H1 (cell line): Measurements from ENCODE around the gene ZFP37. TPM values are rescaled to one million over a fixed set of nuclear protein-coding genes. Genes with fewer than 3 reads are reported as not detected.
"Not testable (repeated sequence)": the region's sequence is repeated elsewhere in the genome, so short reads cannot be mapped to it uniquely, and the experiment has no call there.

Experiments used
- CTCF ChIA-PET: fragments of 300-600 bp; sonication (Branson Sonifier 250); formaldehyde crosslinking; loops from one replicate; lab custom pipeline; 2021; ENCODE audit not compliant: partially characterized antibody; lab: Charles Lee
- POLR2A ChIA-PET: fragments of 300-600 bp; sonication (Branson Sonifier 250); formaldehyde crosslinking; loops from one replicate; lab custom pipeline; 2021; ENCODE audit warnings: inconsistent platforms; ENCODE audit not compliant: partially characterized antibody; lab: Charles Lee
- DNase-seq, 2 experiments: peaks; one replicate each; pipeline versions ENCODE4 v3.0.0 to v3.0.0-alpha.2; 2010 to 2022; ENCODE audit warnings: low spot score in 2 of 2, low read depth in 1 of 2, mixed read lengths in 1 of 2
- FAIRE-seq: peaks from 2 replicates; lab custom pipeline; 2011; peaks lifted over from hg19 to GRCh38; lab: Jason Lieb, UNC
- H2AFZ ChIP-seq: 2 replicates; pipeline ENCODE4 v1.8.1; 2012; ENCODE audit warnings: low read length, inconsistent platforms
- H2AK5ac ChIP-seq: 2 replicates; pipeline ENCODE4 v1.6.1; 2013; ENCODE audit warnings: low read depth, low read length
- H2BK120ac ChIP-seq: replicated peaks from 2 replicates; pipeline ENCODE3; 2013; ENCODE audit warnings: low read depth, low read length, inconsistent platforms
- H2BK12ac ChIP-seq: 2 replicates; pipeline ENCODE4 v1.6.1; 2013; ENCODE audit warnings: low read depth, low read length
- H2BK15ac ChIP-seq: 2 replicates; pipeline ENCODE4 v1.6.1; 2013; ENCODE audit warnings: low read length
- H2BK20ac ChIP-seq: 2 replicates; pipeline ENCODE4 v1.6.1; 2013; ENCODE audit warnings: low read length
- H2BK5ac ChIP-seq: 2 replicates; pipeline ENCODE4 v1.6.1; 2013; ENCODE audit warnings: low read depth, low read length
- H3K14ac ChIP-seq: 2 replicates; pipeline ENCODE4 v1.6.1; 2013; ENCODE audit warnings: inconsistent platforms; ENCODE audit not compliant: insufficient read length
- H3K18ac ChIP-seq: 2 replicates; pipeline ENCODE4 v1.6.1; 2013; ENCODE audit warnings: low read length; ENCODE audit errors: extremely low read depth
- H3K23ac ChIP-seq: 2 replicates; pipeline ENCODE4 v1.6.1; 2013; ENCODE audit warnings: inconsistent platforms; ENCODE audit not compliant: insufficient read length
- H3K23me2 ChIP-seq: 2 replicates; pipeline ENCODE4 v1.6.1; 2013; ENCODE audit warnings: low read depth, low read length
- H3K27ac ChIP-seq: 2 replicates; pipeline ENCODE4 v1.6.1; 2011; ENCODE audit warnings: low read depth, low read length, inconsistent platforms
- H3K27me3 ChIP-seq, 4 experiments: replicated peaks in 1 of 4; 1 replicate in 1 of 4; 2 replicates in 3 of 4; pipeline versions ENCODE4 v1.6.1 to v1.8.1; 2011 to 2013; ENCODE audit warnings: low read length in 3 of 4, mild to moderate bottlenecking in 3 of 4, inconsistent platforms in 2 of 4, mixed read lengths in 2 of 4, moderate library complexity in 1 of 4; ENCODE audit not compliant: control insufficient read depth in 3 of 4, insufficient read depth in 3 of 4; ENCODE audit errors: extremely low read depth in 1 of 4
- H3K36me3 ChIP-seq, 4 experiments: 2 replicates each; pipeline versions ENCODE4 v1.6.1 to v1.8.1; 2011 to 2013; ENCODE audit warnings: mild to moderate bottlenecking in 4 of 4, low read length in 3 of 4, moderate library complexity in 2 of 4, control low read depth in 1 of 4, inconsistent platforms in 1 of 4; ENCODE audit not compliant: insufficient read depth in 4 of 4, control insufficient read depth in 2 of 4
- H3K4ac ChIP-seq: replicated peaks from 2 replicates; pipeline ENCODE3; 2013; ENCODE audit warnings: low read length, low read depth, mixed read lengths, inconsistent platforms; ENCODE audit not compliant: insufficient read length
- H3K4me1 ChIP-seq, 4 experiments: replicated peaks in 1 of 4; 1 replicate in 1 of 4; 2 replicates in 3 of 4; pipeline versions ENCODE4 v1.6.1 to v1.8.1; 2011 to 2013; ENCODE audit warnings: low read length in 3 of 4, inconsistent platforms in 2 of 4, mixed read lengths in 1 of 4; ENCODE audit not compliant: insufficient read depth in 4 of 4, control insufficient read depth in 3 of 4
- H3K4me2 ChIP-seq, 2 experiments: 2 replicates each; pipeline versions ENCODE4 v1.6.1 to v1.8.1; 2011 to 2013; ENCODE audit warnings: low read depth in 2 of 2, low read length in 2 of 2, control low read depth in 1 of 2, inconsistent platforms in 1 of 2, mild to moderate bottlenecking in 1 of 2; ENCODE audit not compliant: insufficient read depth in 1 of 2
- H3K4me3 ChIP-seq, 4 experiments: fragments of 200-600, 300-600 bp in 1 of 4; sonication (generic), shearing (Covaris generic), sonication (Bioruptor Twin) in 1 of 4; 2 replicates each; pipeline versions ENCODE4 v1.5.1 to v1.8.1; 2011 to 2016; ENCODE audit warnings: low read length in 4 of 4, low read depth in 3 of 4, control low read depth in 2 of 4, inconsistent platforms in 2 of 4, mild to moderate bottlenecking in 2 of 4, mixed read lengths in 1 of 4, moderate library complexity in 1 of 4; ENCODE audit not compliant: insufficient read depth in 2 of 4; ENCODE audit errors: extremely low read depth in 1 of 4
- H3K56ac ChIP-seq: replicated peaks from 2 replicates; pipeline ENCODE3; 2013; ENCODE audit warnings: low read depth, mild to moderate bottlenecking, mixed read lengths, low read length, inconsistent platforms; ENCODE audit not compliant: insufficient read length
- H3K79me1 ChIP-seq: 2 replicates; pipeline ENCODE4 v1.6.1; 2013; ENCODE audit warnings: low read depth, low read length, control low read depth
- H3K79me2 ChIP-seq, 2 experiments: 2 replicates each; pipeline versions ENCODE4 v1.6.1 to v1.8.1; 2012 to 2013; ENCODE audit warnings: low read length in 2 of 2, mild to moderate bottlenecking in 2 of 2, inconsistent platforms in 1 of 2; ENCODE audit not compliant: insufficient read depth in 2 of 2, control insufficient read depth in 1 of 2
- H3K9ac ChIP-seq, 4 experiments: replicated peaks in 1 of 4; 1 replicate in 1 of 4; 2 replicates in 3 of 4; pipeline versions ENCODE4 v1.6.1 to v1.8.1; 2011 to 2013; ENCODE audit warnings: low read depth in 3 of 4, low read length in 3 of 4, control low read depth in 2 of 4, mild to moderate bottlenecking in 2 of 4, moderate library complexity in 2 of 4, inconsistent platforms in 1 of 4; ENCODE audit errors: extremely low read depth in 1 of 4
- H3K9me3 ChIP-seq, 2 experiments: 2 replicates each; pipeline versions ENCODE4 v1.6.1 to v1.8.1; 2012 to 2013; ENCODE audit warnings: mild to moderate bottlenecking in 2 of 2, moderate library complexity in 2 of 2, control low read depth in 1 of 2, inconsistent platforms in 1 of 2, low read depth in 1 of 2, low read length in 1 of 2, mixed read lengths in 1 of 2; ENCODE audit not compliant: insufficient read depth in 2 of 2
- H4K20me1 ChIP-seq, 2 experiments: replicated peaks in 1 of 2; 2 replicates each; pipeline versions ENCODE3 to v1.8.1; 2011 to 2013; ENCODE audit warnings: inconsistent platforms in 2 of 2, low read length in 2 of 2, mild to moderate bottlenecking in 1 of 2; ENCODE audit not compliant: insufficient read depth in 2 of 2, control insufficient read depth in 1 of 2
- H4K5ac ChIP-seq: 2 replicates; pipeline ENCODE4 v1.6.1; 2013; ENCODE audit warnings: low read length, low read depth, mixed read lengths, inconsistent platforms; ENCODE audit not compliant: insufficient read length
- H4K8ac ChIP-seq: 2 replicates; pipeline ENCODE4 v1.8.0; 2013; ENCODE audit warnings: mild to moderate bottlenecking, moderate library complexity, low read length, inconsistent platforms; ENCODE audit not compliant: insufficient read depth; ENCODE audit errors: extremely low read depth
- H4K91ac ChIP-seq: replicated peaks from 2 replicates; pipeline ENCODE3; 2013; ENCODE audit warnings: low read length, mixed read lengths, inconsistent platforms; ENCODE audit not compliant: insufficient read length
- SUZ12 ChIP-seq: fragments of 200-600 bp; sonication (generic); IDR thresholded peaks from 2 replicates; pipeline ENCODE4 v1.6.1; 2012; ENCODE audit warnings: mild to moderate bottlenecking, inconsistent platforms, low read length, moderate library complexity, mixed read lengths
- WGBS, 2 experiments: shearing (Covaris generic) in 1 of 2; methylation state at CpG; one replicate each; pipeline versions ENCODE4 v1.1.6 to v1.1.7; 2013 to 2015; ENCODE audit warnings: low lambda C conversion rate in 2 of 2, mixed read lengths in 2 of 2, inconsistent platforms in 1 of 2, low coverage in 1 of 2, missing lambda C conversion rate in 1 of 2; ENCODE audit not compliant: insufficient replicate concordance in 2 of 2, insufficient coverage in 1 of 2, insufficient read length in 1 of 2; ENCODE audit errors: extremely low coverage in 1 of 2, missing lambda C conversion rate in 1 of 2; 5-methylcytosine and 5-hydroxymethylcytosine counted together
- polyA plus RNA-seq, 7 experiments: library from polyadenylated mRNA; depleted of rRNA in 3 of 7; stranded (reverse) in 5 of 7; unstranded in 2 of 7; fragments of >200 nt in 5 of 7; fragments of 200-250 nt in 2 of 7; gene quantifications; 1 replicate in 5 of 7; 2 replicates in 1 of 7; 4 replicates in 1 of 7; pipeline versions ENCODE4 v1.2.1 to v1.2.3, GENCODE V29; 2011 to 2013; ENCODE audit warnings: missing spikeins in 2 of 7, mixed read lengths in 2 of 7
- total RNA-seq: library from RNA; stranded (reverse); fragmentation: NEBNext Ultra II Directional; extraction: Animal tissue kit (Norgen Biotek cat#: 25700); gene quantifications from 2 replicates; pipeline ENCODE4 v1.2.1, GENCODE V29; 2021

ZFP37 gene
- total and polyA plus RNA-seq, 2 of the 8 experiments (the other 6 are each of a cell fraction or from before 2014, with no cell fraction given), result 0.38 to 5.1 TPM

- TF ChIP-seq SUZ12, result 0 out of 2 replicates have a peak, but pooled peaks have one; percentile 25
- FAIRE-seq, H4K8ac ChIP-seq, H3K4me2 ChIP-seq, H3K56ac ChIP-seq, H4K5ac ChIP-seq, POLR2A ChIA-PET, H4K20me1 ChIP-seq, H3K36me3 ChIP-seq, H3K18ac ChIP-seq, CTCF ChIA-PET, H2AFZ ChIP-seq, H3K23ac ChIP-seq, H3K4ac ChIP-seq, H2BK120ac ChIP-seq, H3K23me2 ChIP-seq, H2BK20ac ChIP-seq, H2BK12ac ChIP-seq, H3K9me3 ChIP-seq, H3K4me1 ChIP-seq, H3K79me1 ChIP-seq, H3K79me2 ChIP-seq, H3K9ac ChIP-seq, H2BK15ac ChIP-seq, H2AK5ac ChIP-seq, H4K91ac ChIP-seq, H2BK5ac ChIP-seq, H3K14ac ChIP-seq, H3K4me3 ChIP-seq, DNase-seq, H3K27ac ChIP-seq: not testable (repeated sequence)
- peaks cover 28 to 50% (median 39%) of the 10 kb centered on the region in 4 experiments for H3K27me3 ChIP-seq
- WGBS, 2 experiments, result no CpG with 5 or more reads among the region's 25 CpGs
These were observed 32.6 kb upstream of the ZFP37 start for GRCh38 chr9:113089143-113089505.
